SK-N-MC (cell line): ENCODE data around the gene ELAVL3.
"Not testable (repeated sequence)": the region's sequence is repeated elsewhere in the genome, so short reads cannot be mapped to it uniquely, and the experiment has no call there.

Experiments
- DNase-seq: peaks from one replicate; pipeline ENCODE4 v3.0.0-alpha.2; 2011; ENCODE audit warnings: low read depth, low spot score
- H3K27ac ChIP-seq: fragments of 200-600 bp; sonication (generic); 2 replicates; pipeline ENCODE4 v1.5.1; 2016; ENCODE audit warnings: mixed run types
- H3K36me3 ChIP-seq: fragments of 200-600 bp; sonication (generic); 2 replicates; pipeline ENCODE4 v1.6.1; 2017; ENCODE audit warnings: antibody characterized with exemption, low read length, mixed read lengths; ENCODE audit not compliant: insufficient read depth
- H3K4me3 ChIP-seq: fragments of 200-600 bp; sonication (generic); 2 replicates; pipeline ENCODE4 v1.5.1; 2016
- H3K9ac ChIP-seq: fragments of 200-600 bp; sonication (generic); 2 replicates; pipeline ENCODE4 v1.8.0; 2017; ENCODE audit warnings: mixed run types, mixed read lengths; ENCODE audit not compliant: insufficient read length
- H3K9me3 ChIP-seq: fragments of 200-600 bp; sonication (generic); 2 replicates; pipeline ENCODE4 v1.6.1; 2017; ENCODE audit warnings: low read depth, mild to moderate bottlenecking, antibody characterized with exemption, low read length, moderate library complexity, mixed read lengths
- EZH2 ChIP-seq: fragments of 200-600 bp; sonication (generic); IDR thresholded peaks from one replicate; pipeline ENCODE4 v1.6.1; 2017; ENCODE audit warnings: antibody characterized with exemption
- FOXP2 ChIP-seq: optimal IDR thresholded peaks from 2 replicates; pipeline ENCODE3; 2011; ENCODE audit warnings: mild to moderate bottlenecking, moderate library complexity; ENCODE audit not compliant: insufficient read depth; ENCODE audit errors: extremely low read length, control extremely low read depth
- POLR2AphosphoS5 ChIP-seq: IDR thresholded peaks from 2 replicates; pipeline ENCODE4 v1.6.1; 2012; ENCODE audit warnings: mild to moderate bottlenecking, low read depth, low read length, borderline replicate concordance

ELAVL3 gene

GRCh38 chr19:11435833-11436313, 45.0 kb downstream of the ELAVL3 start:
- Histone ChIP-seq H3K27ac (peak overlapping the region; percentile 56; the same call in 1 of the 2 replicates), H3K9me3 (no peaks in the 10 kb centered on the region), H3K9ac (peak overlapping the region; percentile 87), H3K4me3 (peak overlapping the region; percentile 99), H3K36me3 (peaks cover 29% of the 10 kb centered on the region)
- TF ChIP-seq EZH2 (no peak), POLR2AphosphoS5 (no peak), FOXP2 (no peak)
- no peak for DNase-seq

GRCh38 chr19:11435057-11435832, 45.6 kb downstream of the ELAVL3 start, which contains the start of the genes ODAD3 and PRKCSH:
Gene ODAD3 (minus strand): TSS chr19:11435121. CDS start chr19:11435016, 105 bp downstream.
Gene PRKCSH (plus strand): TSS chr19:11435635. CDS start chr19:11436118, 483 bp downstream.
- Histone ChIP-seq H3K4me3 (peak within 1 kb of the TSS; percentile 99), H3K9ac (peak within 1 kb of the TSS; percentile 87), H3K27ac (peak within 1 kb of the TSS; percentile 56; the same call in 1 of the 2 replicates), H3K9me3 (no peaks in the 10 kb centered on the region), H3K36me3 (peaks cover 25% of the 10 kb centered on the region)
- DNase-seq: peak; percentile 98
- TF ChIP-seq EZH2 (no peak), POLR2AphosphoS5 (peak; percentile 92), FOXP2 (no peak)

GRCh38 chr19:11434703-11435056, 46.2 kb downstream of the ELAVL3 start:
- Histone ChIP-seq H3K27ac (no peak overlapping the region), H3K36me3 (peaks cover 25% of the 10 kb centered on the region), H3K9me3 (no peaks in the 10 kb centered on the region)

GRCh38 chr19:11433526-11433925, 47.3 kb downstream of the ELAVL3 start:
- not testable (repeated sequence) for H3K27ac ChIP-seq, H3K9me3 ChIP-seq, DNase-seq, H3K9ac ChIP-seq, H3K4me3 ChIP-seq
- peaks cover 20% of the 10 kb centered on the region for H3K36me3 ChIP-seq

More at GRCh38 chr19:11434703-11435056, 46.2 kb downstream of the ELAVL3 start:
- TF ChIP-seq POLR2AphosphoS5: no peak
- no peak for TF ChIP-seq EZH2
- TF ChIP-seq FOXP2: no peak
- peak overlapping the region; percentile 99 for H3K4me3 ChIP-seq
- no peak overlapping the region for H3K9ac ChIP-seq
- no peak for DNase-seq

GRCh38 chr19:11426656-11427055, 54.2 kb downstream of the ELAVL3 start:
- Histone ChIP-seq H3K27ac (no peak overlapping the region), H3K4me3 (no peak overlapping the region), H3K9me3 (no peaks in the 10 kb centered on the region), H3K36me3 (no peaks in the 10 kb centered on the region), H3K9ac (no peak overlapping the region)
- no peak for DNase-seq
- TF ChIP-seq POLR2AphosphoS5 (no peak), EZH2 (no peak), FOXP2 (no peak)

- no peak overlapping the region for H3K9ac ChIP-seq
- no peak for DNase-seq
- H3K27ac ChIP-seq: no peak overlapping the region
- H3K36me3 ChIP-seq: no peaks in the 10 kb centered on the region
- no peak overlapping the region for H3K4me3 ChIP-seq
- no peaks in the 10 kb centered on the region for H3K9me3 ChIP-seq
- TF ChIP-seq EZH2 (no peak), POLR2AphosphoS5 (no peak), FOXP2 (no peak)
Observed at GRCh38 chr19:11425719-11426457, 55.0 kb downstream of the ELAVL3 start.

- H3K36me3 ChIP-seq: no peaks in the 10 kb centered on the region
- H3K9ac ChIP-seq: no peak overlapping the region
- H3K27ac ChIP-seq: no peak overlapping the region
- TF ChIP-seq EZH2: no peak
- TF ChIP-seq POLR2AphosphoS5: no peak
- no peak for TF ChIP-seq FOXP2
- no peak for DNase-seq
- no peak overlapping the region for H3K4me3 ChIP-seq
- no peaks in the 10 kb centered on the region for H3K9me3 ChIP-seq
Observed at GRCh38 chr19:11423791-11424181, 57.1 kb downstream of the ELAVL3 start.

GRCh38 chr19:11423164-11423790, 57.6 kb downstream of the ELAVL3 start:
- no peaks in the 10 kb centered on the region for H3K36me3 ChIP-seq
- DNase-seq: no peak
- H3K4me3 ChIP-seq: no peak overlapping the region
- H3K9ac ChIP-seq: no peak overlapping the region
- H3K27ac ChIP-seq: no peak overlapping the region
- TF ChIP-seq EZH2: no peak
- TF ChIP-seq POLR2AphosphoS5: no peak
- no peak for TF ChIP-seq FOXP2
- no peaks in the 10 kb centered on the region for H3K9me3 ChIP-seq
